ENCODE measurements around the gene OR9G4. TPM values are rescaled to one million over a fixed set of nuclear protein-coding genes. Genes with fewer than 3 reads are reported as not detected.

Gene OR9G4
- polyA plus RNA-seq, 3 donors = not detected

Other genes starting within 250 kb of the OR9G4 start
- not detected for gene OR5M11, start 205.4 kb downstream of the OR9G4 start, polyA plus RNA-seq
- not detected for gene OR5M10, start 171.0 kb downstream of the OR9G4 start, polyA plus RNA-seq
- not detected for gene OR5M1, start 133.8 kb downstream of the OR9G4 start, polyA plus RNA-seq
- gene OR5AP2, start 106.3 kb downstream of the OR9G4 start, polyA plus RNA-seq = not detected
- not detected for gene OR5AR1, start 85.0 kb downstream of the OR9G4 start, polyA plus RNA-seq
- gene OR9G1, start 49.6 kb downstream of the OR9G4 start, polyA plus RNA-seq = not detected
- not detected for gene OR5AK2, start 240.2 kb upstream of the OR9G4 start, polyA plus RNA-seq

Data from adipose tissue (tissue), 3 donors.